ENCODE measurements around the gene ACLY. TPM values are rescaled to one million over a fixed set of nuclear protein-coding genes. Genes with fewer than 3 reads are reported as not detected.

ACLY gene
- total and polyA plus RNA-seq, 2 of the 13 experiments (the other 11 are each of a cell fraction or from before 2014, with no cell fraction given), result 111 to 218 TPM

DNA sequence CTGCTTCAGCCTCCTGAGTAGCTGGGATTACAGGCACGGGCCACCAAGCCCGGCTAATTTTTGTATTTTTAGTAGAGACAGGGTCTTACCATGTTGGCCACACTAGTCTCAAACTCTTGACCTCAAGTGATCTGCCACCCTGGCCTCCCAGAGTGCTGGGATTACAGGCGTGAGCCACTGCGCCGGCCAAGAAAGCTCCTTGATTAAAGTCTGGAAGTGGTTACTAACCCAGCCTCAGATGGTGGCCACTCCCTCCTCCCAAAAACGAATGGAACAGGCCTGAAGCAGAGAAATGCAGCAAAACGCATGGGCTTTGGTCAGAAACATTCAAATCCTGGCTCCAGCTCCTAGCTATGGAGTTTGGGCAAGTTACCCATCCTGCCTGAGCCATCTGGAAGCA is 94.7 kb downstream of the ACLY start:
- no peak for ATAC-seq
- H3K4me1 ChIP-seq (ENCODE audit: insufficient read depth, low read length), result peaks cover 37% of the 10 kb centered on the region
- 85% methylated on average over 6 of the region's 7 CpGs for WGBS (ENCODE audit: low lambda C conversion rate)
- H3K36me3 ChIP-seq (replicated peaks in 1 of 2; ENCODE audit: control insufficient read depth in 1 of 2, insufficient read depth in 2 of 2, low read length in 2 of 2), result peaks cover 24 to 60% of the 10 kb centered on the region in 2 experiments
- peaks cover 9% of the 10 kb centered on the region; the same call in 1 of the 2 replicates for H4K20me1 ChIP-seq (ENCODE audit: insufficient read depth, low read length)
- no peak for FAIRE-seq
- no peak for DNase-seq (ENCODE audit: low spot score)
- H3K9ac ChIP-seq (ENCODE audit: insufficient read depth, low read depth, low read length), result no peak overlapping the region
- H2AFZ ChIP-seq (ENCODE audit: low read length), result no peak overlapping the region
- no peaks in the 10 kb centered on the region for H3K27me3 ChIP-seq (ENCODE audit: control insufficient read depth in 1 of 2, insufficient read depth in 2 of 2, low read length in 2 of 2)
- no peak overlapping the region for H3K4me3 ChIP-seq (replicated peaks in 1 of 3; ENCODE audit: insufficient read depth in 1 of 3, low read depth in 2 of 3, low read length in 3 of 3)
- BruUV-seq (replicated peaks), result no TSS peak
- no peaks in the 10 kb centered on the region for H3K79me2 ChIP-seq (ENCODE audit: insufficient read depth, low read length)
- no peak overlapping the region for H3K4me2 ChIP-seq (ENCODE audit: low read depth, low read length)
- intact Hi-C loops (cut with micrococcal nuclease; ENCODE audit: unreplicated experiment), result no loop called here
- no peak overlapping the region for H3K27ac ChIP-seq (ENCODE audit: extremely low read length, insufficient read depth, low read length)
- in situ Hi-C loops (cut with HindIII; ENCODE audit: extremely low pct_ligation_motif_present, low pct_unique_long_range_greater_than_20kb), result no loop called here
- POLR2A ChIA-PET, result interaction anchor here (0.7 to 1.1 kb wide), 3 partner anchors 11 to 149 kb away, joined by 3 read pairs; partner anchors contain the start of genes FKBP10 and NT5C3B
- no peaks in the 10 kb centered on the region for H3K9me3 ChIP-seq (ENCODE audit: low read length)
- CTCF ChIA-PET (ENCODE audit: low intra/inter-chr PET ratio, low total read pairs), result no interaction called here
- TF ChIP-seq, protein P1, sequence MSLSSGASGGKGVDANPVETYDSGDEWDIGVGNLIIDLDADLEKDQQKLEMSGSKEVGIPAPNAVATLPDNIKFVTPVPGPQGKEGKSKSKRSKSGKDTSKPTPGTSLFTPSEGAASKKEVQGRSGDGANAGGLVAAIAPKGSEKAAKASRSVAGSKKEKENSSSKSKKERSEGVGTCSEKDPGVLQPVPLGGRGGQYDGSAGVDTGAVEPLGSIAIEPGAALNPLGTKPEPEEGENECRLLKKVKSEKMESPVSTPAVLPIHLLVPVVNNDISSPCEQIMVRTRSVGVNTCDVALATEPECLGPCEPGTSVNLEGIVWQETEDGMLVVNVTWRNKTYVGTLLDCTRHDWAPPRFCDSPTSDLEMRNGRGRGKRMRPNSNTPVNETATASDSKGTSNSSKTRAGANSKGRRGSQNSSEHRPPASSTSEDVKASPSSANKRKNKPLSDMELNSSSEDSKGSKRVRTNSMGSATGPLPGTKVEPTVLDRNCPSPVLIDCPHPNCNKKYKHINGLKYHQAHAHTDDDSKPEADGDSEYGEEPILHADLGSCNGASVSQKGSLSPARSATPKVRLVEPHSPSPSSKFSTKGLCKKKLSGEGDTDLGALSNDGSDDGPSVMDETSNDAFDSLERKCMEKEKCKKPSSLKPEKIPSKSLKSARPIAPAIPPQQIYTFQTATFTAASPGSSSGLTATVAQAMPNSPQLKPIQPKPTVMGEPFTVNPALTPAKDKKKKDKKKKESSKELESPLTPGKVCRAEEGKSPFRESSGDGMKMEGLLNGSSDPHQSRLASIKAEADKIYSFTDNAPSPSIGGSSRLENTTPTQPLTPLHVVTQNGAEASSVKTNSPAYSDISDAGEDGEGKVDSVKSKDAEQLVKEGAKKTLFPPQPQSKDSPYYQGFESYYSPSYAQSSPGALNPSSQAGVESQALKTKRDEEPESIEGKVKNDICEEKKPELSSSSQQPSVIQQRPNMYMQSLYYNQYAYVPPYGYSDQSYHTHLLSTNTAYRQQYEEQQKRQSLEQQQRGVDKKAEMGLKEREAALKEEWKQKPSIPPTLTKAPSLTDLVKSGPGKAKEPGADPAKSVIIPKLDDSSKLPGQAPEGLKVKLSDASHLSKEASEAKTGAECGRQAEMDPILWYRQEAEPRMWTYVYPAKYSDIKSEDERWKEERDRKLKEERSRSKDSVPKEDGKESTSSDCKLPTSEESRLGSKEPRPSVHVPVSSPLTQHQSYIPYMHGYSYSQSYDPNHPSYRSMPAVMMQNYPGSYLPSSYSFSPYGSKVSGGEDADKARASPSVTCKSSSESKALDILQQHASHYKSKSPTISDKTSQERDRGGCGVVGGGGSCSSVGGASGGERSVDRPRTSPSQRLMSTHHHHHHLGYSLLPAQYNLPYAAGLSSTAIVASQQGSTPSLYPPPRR (CRISPR knock-in tag; IDR thresholded peaks at IDR 0.05; ENCODE audit: borderline replicate concordance), result no peak
- TF ChIP-seq KDM2A (CRISPR knock-in tag; IDR thresholded peaks at IDR 0.05; ENCODE audit: borderline replicate concordance, low read depth), result no peak
- no peak for TF ChIP-seq ZNF232 (CRISPR knock-in tag; IDR thresholded peaks at IDR 0.05; ENCODE audit: borderline replicate concordance)
- no peak for TF ChIP-seq ELF3 (CRISPR knock-in tag; IDR thresholded peaks at IDR 0.05)
- no peak for TF ChIP-seq ZNF777 (CRISPR knock-in tag; IDR thresholded peaks at IDR 0.05)
- TF ChIP-seq RBAK (CRISPR knock-in tag; IDR thresholded peaks at IDR 0.05), result no peak
- TF ChIP-seq, protein P2, sequence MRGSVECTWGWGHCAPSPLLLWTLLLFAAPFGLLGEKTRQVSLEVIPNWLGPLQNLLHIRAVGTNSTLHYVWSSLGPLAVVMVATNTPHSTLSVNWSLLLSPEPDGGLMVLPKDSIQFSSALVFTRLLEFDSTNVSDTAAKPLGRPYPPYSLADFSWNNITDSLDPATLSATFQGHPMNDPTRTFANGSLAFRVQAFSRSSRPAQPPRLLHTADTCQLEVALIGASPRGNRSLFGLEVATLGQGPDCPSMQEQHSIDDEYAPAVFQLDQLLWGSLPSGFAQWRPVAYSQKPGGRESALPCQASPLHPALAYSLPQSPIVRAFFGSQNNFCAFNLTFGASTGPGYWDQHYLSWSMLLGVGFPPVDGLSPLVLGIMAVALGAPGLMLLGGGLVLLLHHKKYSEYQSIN (CRISPR knock-in tag; IDR thresholded peaks at IDR 0.05; ENCODE audit: borderline replicate concordance), result no peak
- TF ChIP-seq, protein P3, sequence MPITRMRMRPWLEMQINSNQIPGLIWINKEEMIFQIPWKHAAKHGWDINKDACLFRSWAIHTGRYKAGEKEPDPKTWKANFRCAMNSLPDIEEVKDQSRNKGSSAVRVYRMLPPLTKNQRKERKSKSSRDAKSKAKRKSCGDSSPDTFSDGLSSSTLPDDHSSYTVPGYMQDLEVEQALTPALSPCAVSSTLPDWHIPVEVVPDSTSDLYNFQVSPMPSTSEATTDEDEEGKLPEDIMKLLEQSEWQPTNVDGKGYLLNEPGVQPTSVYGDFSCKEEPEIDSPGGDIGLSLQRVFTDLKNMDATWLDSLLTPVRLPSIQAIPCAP (CRISPR knock-in tag; IDR thresholded peaks at IDR 0.05; ENCODE audit: low read depth), result no peak
- no peak for TF ChIP-seq KDM5A (IDR thresholded peaks at IDR 0.05; ENCODE audit: borderline replicate concordance, low read length)
- TF ChIP-seq, protein P4, sequence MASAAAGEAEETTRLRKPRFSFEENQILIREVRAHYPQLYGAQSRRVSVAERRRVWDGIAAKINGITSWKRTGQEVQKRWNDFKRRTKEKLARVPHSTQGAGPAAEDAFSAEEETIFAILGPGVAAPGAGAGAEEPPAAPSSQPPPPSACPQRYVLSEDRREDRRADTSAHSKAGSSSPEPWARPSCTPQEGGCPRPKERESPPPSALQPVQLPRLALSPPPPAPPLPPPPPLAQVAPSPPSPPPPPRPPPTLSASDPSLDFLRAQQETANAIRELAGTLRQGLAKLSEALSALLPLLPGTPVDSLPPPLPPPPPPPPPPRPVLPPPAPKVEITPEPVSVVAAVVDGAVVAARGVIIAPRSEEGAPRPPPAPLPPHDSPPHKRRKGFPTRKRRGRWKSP (CRISPR knock-in tag; IDR thresholded peaks at IDR 0.05), result no peak
- TF ChIP-seq DMAP1 (CRISPR knock-in tag; IDR thresholded peaks at IDR 0.05), result no peak
- TF ChIP-seq ZSCAN9 (CRISPR knock-in tag; IDR thresholded peaks at IDR 0.05; ENCODE audit: borderline replicate concordance), result no peak
- 0 out of 2 replicates have a peak, but pooled peaks have one; percentile 19 for TF ChIP-seq POLR2AphosphoS5 (IDR thresholded peaks at IDR 0.05; ENCODE audit: low read depth, low read length)
- TF ChIP-seq, protein P5, sequence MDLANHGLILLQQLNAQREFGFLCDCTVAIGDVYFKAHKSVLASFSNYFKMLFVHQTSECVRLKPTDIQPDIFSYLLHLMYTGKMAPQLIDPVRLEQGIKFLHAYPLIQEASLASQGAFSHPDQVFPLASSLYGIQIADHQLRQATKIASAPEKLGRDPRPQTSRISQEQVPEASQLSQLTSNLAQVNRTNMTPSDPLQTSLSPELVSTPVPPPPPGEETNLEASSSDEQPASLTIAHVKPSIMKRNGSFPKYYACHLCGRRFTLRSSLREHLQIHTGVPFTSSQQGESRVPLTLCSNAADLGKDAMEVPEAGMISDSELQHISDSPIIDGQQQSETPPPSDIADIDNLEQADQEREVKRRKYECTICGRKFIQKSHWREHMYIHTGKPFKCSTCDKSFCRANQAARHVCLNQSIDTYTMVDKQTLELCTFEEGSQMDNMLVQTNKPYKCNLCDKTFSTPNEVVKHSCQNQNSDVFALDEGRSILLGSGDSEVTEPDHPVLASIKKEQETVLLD (CRISPR knock-in tag; IDR thresholded peaks at IDR 0.05; ENCODE audit: low read depth), result no peak

All from HepG2 (cell line).